ENCODE measurements around the gene HDGFL3.

The HDGFL3 gene

GRCh38 chr15:83106994-83107840, 100.4 kb downstream of the HDGFL3 start, which contains the start of gene TM6SF1:
TSS of gene TM6SF1 (plus strand) at chr15:83107645. CDS start at chr15:83107681, 36 bp downstream.
- TF ChIP-seq ZBTB7A (IDR thresholded peaks at IDR 0.05; ENCODE audit: low read depth), result peak; percentile 91
- TF ChIP-seq TAF1 (IDR thresholded peaks at IDR 0.05; ENCODE audit: low read depth), result no peak

DNA sequence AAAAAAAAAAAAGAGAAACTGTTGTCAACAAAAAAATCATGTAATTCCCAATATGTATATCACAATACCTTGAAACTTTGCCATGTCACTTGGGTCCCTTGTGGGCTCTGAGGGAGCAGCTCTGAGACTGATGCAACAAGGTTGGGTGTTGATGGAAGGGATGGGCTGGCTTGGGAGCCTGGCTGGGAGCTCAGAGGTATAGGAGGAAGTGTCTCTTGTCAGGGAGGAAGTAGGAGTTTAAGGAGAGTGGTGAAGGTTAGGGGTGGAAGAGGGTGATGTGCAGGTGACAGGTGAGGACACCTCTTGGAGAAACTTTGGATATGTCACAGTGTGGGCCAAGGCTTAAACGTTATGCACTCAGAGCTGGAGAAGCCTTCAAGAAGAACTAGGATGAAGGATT, 102.2 kb downstream of the HDGFL3 start:
- TF ChIP-seq YY1 (IDR thresholded peaks at IDR 0.05; ENCODE audit: low read depth) (no peak), CEBPB (IDR thresholded peaks at IDR 0.05) (no peak), EGR1 (IDR thresholded peaks at IDR 0.05) (no peak), TAF1 (IDR thresholded peaks at IDR 0.05; ENCODE audit: low read depth) (no peak), USF1 (IDR thresholded peaks at IDR 0.05) (no peak)

DNA sequence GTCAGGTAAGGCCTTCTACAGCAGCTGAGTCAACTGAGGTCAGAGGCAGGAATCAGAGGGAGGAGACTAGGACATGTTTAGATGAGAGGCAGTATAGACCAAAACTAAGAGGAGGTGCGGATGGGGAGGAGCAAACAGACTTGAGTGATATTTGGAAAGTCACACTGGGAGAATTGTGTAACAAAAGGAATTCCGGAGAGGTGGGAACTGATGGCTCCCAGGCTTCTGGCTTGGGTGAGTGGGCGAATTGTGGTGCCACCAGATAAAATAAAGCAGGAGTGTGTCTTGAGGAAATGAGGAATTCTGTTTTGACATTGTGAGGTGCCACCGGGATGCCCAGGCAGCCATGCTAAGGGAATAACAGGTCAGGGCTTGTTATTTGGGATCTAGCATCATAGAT, 103.5 kb downstream of the HDGFL3 start:
- TF ChIP-seq CEBPB (IDR thresholded peaks at IDR 0.05) (no peak), CREB1 (IDR thresholded peaks at IDR 0.05; ENCODE audit: low read depth) (no peak), MAX (IDR thresholded peaks at IDR 0.05) (no peak), YY1 (IDR thresholded peaks at IDR 0.05; ENCODE audit: low read depth) (no peak), TEAD4 (IDR thresholded peaks at IDR 0.05) (no peak), RAD21 (IDR thresholded peaks at IDR 0.05; ENCODE audit: low read depth) (no peak), USF1 (IDR thresholded peaks at IDR 0.05) (no peak), TAF1 (IDR thresholded peaks at IDR 0.05; ENCODE audit: low read depth) (no peak), FOXM1 (IDR thresholded peaks at IDR 0.05; ENCODE audit: borderline replicate concordance, low read depth) (no peak), EP300 (IDR thresholded peaks at IDR 0.05; ENCODE audit: borderline replicate concordance) (no peak), ZBTB7A (IDR thresholded peaks at IDR 0.05; ENCODE audit: low read depth) (no peak), EGR1 (IDR thresholded peaks at IDR 0.05) (no peak), TCF12 (IDR thresholded peaks at IDR 0.05; ENCODE audit: low read depth) (no peak), NFIC (IDR thresholded peaks at IDR 0.05) (no peak)
- TF ChIP-seq, protein P1, sequence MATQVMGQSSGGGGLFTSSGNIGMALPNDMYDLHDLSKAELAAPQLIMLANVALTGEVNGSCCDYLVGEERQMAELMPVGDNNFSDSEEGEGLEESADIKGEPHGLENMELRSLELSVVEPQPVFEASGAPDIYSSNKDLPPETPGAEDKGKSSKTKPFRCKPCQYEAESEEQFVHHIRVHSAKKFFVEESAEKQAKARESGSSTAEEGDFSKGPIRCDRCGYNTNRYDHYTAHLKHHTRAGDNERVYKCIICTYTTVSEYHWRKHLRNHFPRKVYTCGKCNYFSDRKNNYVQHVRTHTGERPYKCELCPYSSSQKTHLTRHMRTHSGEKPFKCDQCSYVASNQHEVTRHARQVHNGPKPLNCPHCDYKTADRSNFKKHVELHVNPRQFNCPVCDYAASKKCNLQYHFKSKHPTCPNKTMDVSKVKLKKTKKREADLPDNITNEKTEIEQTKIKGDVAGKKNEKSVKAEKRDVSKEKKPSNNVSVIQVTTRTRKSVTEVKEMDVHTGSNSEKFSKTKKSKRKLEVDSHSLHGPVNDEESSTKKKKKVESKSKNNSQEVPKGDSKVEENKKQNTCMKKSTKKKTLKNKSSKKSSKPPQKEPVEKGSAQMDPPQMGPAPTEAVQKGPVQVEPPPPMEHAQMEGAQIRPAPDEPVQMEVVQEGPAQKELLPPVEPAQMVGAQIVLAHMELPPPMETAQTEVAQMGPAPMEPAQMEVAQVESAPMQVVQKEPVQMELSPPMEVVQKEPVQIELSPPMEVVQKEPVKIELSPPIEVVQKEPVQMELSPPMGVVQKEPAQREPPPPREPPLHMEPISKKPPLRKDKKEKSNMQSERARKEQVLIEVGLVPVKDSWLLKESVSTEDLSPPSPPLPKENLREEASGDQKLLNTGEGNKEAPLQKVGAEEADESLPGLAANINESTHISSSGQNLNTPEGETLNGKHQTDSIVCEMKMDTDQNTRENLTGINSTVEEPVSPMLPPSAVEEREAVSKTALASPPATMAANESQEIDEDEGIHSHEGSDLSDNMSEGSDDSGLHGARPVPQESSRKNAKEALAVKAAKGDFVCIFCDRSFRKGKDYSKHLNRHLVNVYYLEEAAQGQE (IDR thresholded peaks at IDR 0.05; ENCODE audit: low read depth), result no peak

DNA sequence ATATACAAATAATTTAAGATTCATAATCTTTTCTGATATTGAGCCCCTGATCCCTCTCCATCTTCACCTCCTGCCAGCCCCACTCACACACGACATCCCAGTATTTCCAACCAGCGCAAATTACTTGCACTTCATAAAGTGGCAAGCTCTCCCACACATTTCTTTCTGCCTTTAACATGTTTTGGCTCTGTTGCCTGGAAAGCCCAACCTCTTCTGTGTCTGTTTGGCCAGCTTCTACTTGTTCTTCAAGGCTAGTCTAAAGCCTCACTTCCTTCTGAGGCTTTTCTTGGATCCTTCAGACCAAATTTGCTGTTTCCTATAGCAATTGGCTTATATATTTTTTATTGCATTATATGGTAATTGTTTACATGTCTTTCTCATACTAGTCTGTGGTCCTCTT, 105.3 kb downstream of the HDGFL3 start:
- no peak for TF ChIP-seq TCF12 (IDR thresholded peaks at IDR 0.05; ENCODE audit: low read depth)
- TF ChIP-seq, protein P1 (IDR thresholded peaks at IDR 0.05; ENCODE audit: low read depth), result no peak
- no peak for TF ChIP-seq CREB1 (IDR thresholded peaks at IDR 0.05; ENCODE audit: low read depth)
- no peak for TF ChIP-seq MAX (IDR thresholded peaks at IDR 0.05)
- no peak for TF ChIP-seq FOXM1 (IDR thresholded peaks at IDR 0.05; ENCODE audit: borderline replicate concordance, low read depth)

DNA sequence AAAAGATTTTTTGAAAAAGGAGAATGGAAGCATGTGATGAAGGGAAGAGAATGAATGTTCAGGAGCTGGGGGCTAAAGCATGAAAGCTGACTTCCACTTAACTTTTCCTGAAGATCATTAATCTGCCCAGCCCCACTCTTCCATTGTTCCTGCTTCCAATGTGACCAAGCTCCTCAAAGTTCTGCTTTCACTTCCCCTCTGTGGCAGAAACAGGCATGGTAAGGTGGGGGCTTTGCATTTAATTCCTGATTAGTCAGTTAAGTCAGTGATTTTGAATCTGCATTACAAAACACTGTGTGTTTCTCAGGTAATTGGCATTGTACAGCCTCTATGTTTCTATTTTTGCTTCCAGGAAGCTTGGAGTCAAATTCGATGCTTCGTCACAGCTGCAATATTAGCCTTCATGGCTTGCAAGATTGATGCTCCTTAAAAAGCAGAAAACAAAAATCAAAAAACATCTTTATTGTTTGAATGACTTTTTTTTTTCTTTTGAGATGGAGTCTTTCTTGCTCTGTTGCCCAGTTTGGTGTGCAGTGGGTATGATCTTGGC, 107.5 kb downstream of the HDGFL3 start:
- no peak for TF ChIP-seq NFIC (IDR thresholded peaks at IDR 0.05)

DNA sequence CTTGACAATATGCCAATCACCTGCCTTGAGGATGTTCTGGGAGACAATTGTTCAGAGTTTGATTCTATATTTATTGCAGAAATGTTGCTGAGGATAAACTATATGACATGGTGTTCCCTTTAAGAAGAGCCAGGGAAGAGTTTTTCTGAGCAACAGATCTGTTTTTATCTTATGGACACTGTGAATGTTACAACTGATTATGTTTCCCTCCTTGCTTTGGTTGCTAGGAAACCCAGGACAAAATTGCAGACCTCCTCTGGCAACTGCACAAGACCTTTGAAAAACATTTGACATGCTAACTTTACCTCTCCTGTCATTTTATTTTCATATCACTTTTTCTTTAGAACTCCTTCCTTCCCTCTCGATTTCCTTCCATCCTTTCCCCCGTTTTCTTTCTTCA, 108.3 kb downstream of the HDGFL3 start:
- TF ChIP-seq NFIC (IDR thresholded peaks at IDR 0.05) (no peak), RAD21 (IDR thresholded peaks at IDR 0.05; ENCODE audit: low read depth) (no peak), TAF1 (IDR thresholded peaks at IDR 0.05; ENCODE audit: low read depth) (no peak), CREB1 (IDR thresholded peaks at IDR 0.05; ENCODE audit: low read depth) (no peak)

- TF ChIP-seq TEAD4 (IDR thresholded peaks at IDR 0.05) (no peak), TCF12 (IDR thresholded peaks at IDR 0.05; ENCODE audit: low read depth) (no peak), CREB1 (IDR thresholded peaks at IDR 0.05; ENCODE audit: low read depth) (no peak), EP300 (IDR thresholded peaks at IDR 0.05; ENCODE audit: borderline replicate concordance) (no peak), MAX (IDR thresholded peaks at IDR 0.05) (no peak), NFIC (IDR thresholded peaks at IDR 0.05) (no peak), RAD21 (IDR thresholded peaks at IDR 0.05; ENCODE audit: low read depth) (no peak), CEBPB (IDR thresholded peaks at IDR 0.05) (no peak)
- TF ChIP-seq, protein P1 (IDR thresholded peaks at IDR 0.05; ENCODE audit: low read depth), result no peak
Observed at GRCh38 chr15:83098079-83098478, 109.5 kb downstream of the HDGFL3 start.
